Adrenal gland (tissue), 12 donors: Measurements from ENCODE around the gene PIK3R4. TPM values are rescaled to one million over a fixed set of nuclear protein-coding genes. Genes with fewer than 3 reads are reported as not detected.

Experiments used
- DNase-seq, 7 donors: peaks; one replicate each; pipeline ENCODE4 v3.0.0-alpha.2; 2019 to 2020
- H3K27ac ChIP-seq, 5 donors: fragments of 200-600 bp; sonication (generic) in 4 of 5; 1 replicate in 3 of 5; 2 replicates in 2 of 5; pipeline versions ENCODE4 v1.5.1 to v1.8.0; 2016 to 2020; ENCODE audit warnings: mild to moderate bottlenecking in 1 of 5
- H3K27me3 ChIP-seq: fragments of 200-600 bp; 2 replicates; pipeline ENCODE4 v1.8.0; 2021
- H3K36me3 ChIP-seq, 2 donors: fragments of 200-600 bp; replicated peaks in 1 of 2; 1 replicate in 1 of 2; 2 replicates in 1 of 2; pipeline versions ENCODE4 v1.5.1 to v1.8.0; 2018 to 2022
- H3K4me1 ChIP-seq, 2 donors: fragments of 200-600 bp; replicated peaks in 1 of 2; 1 replicate in 1 of 2; 2 replicates in 1 of 2; pipeline versions ENCODE4 v1.5.1 to v1.8.0; 2018 to 2021
- H3K4me3 ChIP-seq, 4 donors: fragments of 200-600 bp; sonication (generic) in 3 of 4; one replicate each; pipeline ENCODE4 v1.5.1; 2016 to 2018
- H3K9me3 ChIP-seq, 3 donors: fragments of 200-600 bp; sonication (generic) in 1 of 3; replicated peaks in 1 of 3; 1 replicate in 2 of 3; 2 replicates in 1 of 3; pipeline versions ENCODE4 v1.5.1 to v1.8.0; 2016 to 2021
- CTCF ChIP-seq, 6 experiments: fragments of 450-650 bp in 4 of 6; fragments of 200-600 bp in 2 of 6; sonication (generic) in 1 of 6; IDR thresholded peaks; 1 replicate in 5 of 6; 2 replicates in 1 of 6; pipeline versions ENCODE4 v1.5.1 to v1.8.0; 2016 to 2021; ENCODE audit warnings: antibody characterized with exemption in 6 of 6, mild to moderate bottlenecking in 2 of 6, moderate library complexity in 1 of 6
- POLR2A ChIP-seq, 2 donors: fragments of 450-650 bp; IDR thresholded peaks; one replicate each; pipeline ENCODE4 v1.6.1; 2017; ENCODE audit warnings: antibody characterized with exemption in 2 of 2, mild to moderate bottlenecking in 2 of 2, moderate library complexity in 1 of 2
- WGBS, 4 donors: extraction: QIAGEN DNeasy Blood & Tissue Kit in 2 of 4; methylation state at CpG; one replicate each; pipeline versions ENCODE4 v1.1.5 to v1.1.7; 2013 to 2017; 5-methylcytosine and 5-hydroxymethylcytosine counted together
- intact Hi-C, 2 donors: fragments of 100-400 bp; cut with DNase I; formaldehyde crosslinking; loops; one replicate each; pipeline versions ENCODE4 v1.14.1 to v1.15.0; 2022 to 2023
- polyA plus RNA-seq, 3 donors: library from polyadenylated mRNA; stranded (reverse); fragments of 200-250 nt in 2 of 3; fragments of 350-450 nt in 1 of 3; fragmentation: Illumina TruSeq in 1 of 3; extraction: RNeasy Lipid Tissue Mini Kit (QIAGEN cat#74804) in 1 of 3; gene quantifications; one replicate each; pipeline ENCODE4 v1.2.3, GENCODE V29; 2013 to 2014
- total RNA-seq, 9 donors: library from RNA; depleted of rRNA in 4 of 9; stranded (reverse); fragments of >200 nt in 4 of 9; fragments of 120-200 nt in 1 of 9; fragmentation: NEBNext Ultra II Directional in 1 of 9; extraction: Animal tissue kit (Norgen Biotek cat#: 25700) in 1 of 9; gene quantifications; one replicate each; pipeline versions ENCODE4 v1.1.0 to v1.2.4, GENCODE V29; 2013 to 2023
- donor health status: healthy with polysubstance abuse.
- donor health status: Bipolar disorder and iron deficiency.
- donor health status: DM: yes; HTN: yes; CAD: no.
- donor health status: DM: no; HTN: no; CAD: no.
- donor health status: DM: no; HTN: no; CAD: no.
- donor health status: DM: yes; HTN: yes; CAD: no.

The PIK3R4 gene
- total and polyA plus RNA-seq, 12 donors: 25.2 to 66.4 (median 29.6) TPM

GRCh38 chr3:130658678-130659077 is 88.0 kb downstream of the PIK3R4 start:
- Histone ChIP-seq H3K9me3 (no peaks in the 10 kb centered on the region), H3K27ac (no peak overlapping the region), H3K36me3 (no peaks in the 10 kb centered on the region), H3K4me1 (no peaks in the 10 kb centered on the region), H3K27me3 (no peaks in the 10 kb centered on the region), H3K4me3 (no peak overlapping the region)
- intact Hi-C loops: no loop called here
- no peak for TF ChIP-seq CTCF (IDR thresholded peaks at IDR 0.05)
- no peak for TF ChIP-seq POLR2A (IDR thresholded peaks at IDR 0.05)
- peak in 5 of 7 donors; percentile 5 to 26 (median 24) for DNase-seq
- 64 to 79% (median 74%) methylated on average over 4 of the region's 4 CpGs for WGBS, 4 donors

GRCh38 chr3:130656627-130657026 is 90.0 kb downstream of the PIK3R4 start:
- no peaks in the 10 kb centered on the region for H3K9me3 ChIP-seq
- DNase-seq: no peak
- H3K36me3 ChIP-seq: no peaks in the 10 kb centered on the region
- WGBS, 4 donors: 90 to 96% (median 95%) methylated on average over 2 to 5 of the region's 5 CpGs; no CpG with 5 or more reads in 1 of the 4 donors
- intact Hi-C loops: no loop called here
- no peak overlapping the region for H3K27ac ChIP-seq
- H3K4me1 ChIP-seq: no peaks in the 10 kb centered on the region
- TF ChIP-seq POLR2A (IDR thresholded peaks at IDR 0.05) (no peak), CTCF (IDR thresholded peaks at IDR 0.05) (no peak)
- no peaks in the 10 kb centered on the region for H3K27me3 ChIP-seq
- H3K4me3 ChIP-seq: no peak overlapping the region

- Histone ChIP-seq H3K9me3 (no peaks in the 10 kb centered on the region), H3K27me3 (no peaks in the 10 kb centered on the region), H3K4me1 (no peaks in the 10 kb centered on the region), H3K4me3 (no peak overlapping the region), H3K27ac (no peak overlapping the region), H3K36me3 (no peaks in the 10 kb centered on the region)
- TF ChIP-seq POLR2A (IDR thresholded peaks at IDR 0.05) (no peak), CTCF (IDR thresholded peaks at IDR 0.05) (no peak)
- 90 to 97% (median 93%) methylated on average over 2 of the region's 2 CpGs for WGBS, 4 donors
- intact Hi-C loops: no loop called here
- DNase-seq: no peak
Measured at GRCh38 chr3:130654921-130655320, 91.7 kb downstream of the PIK3R4 start.

- Histone ChIP-seq H3K27ac (no peak overlapping the region), H3K9me3 (no peaks in the 10 kb centered on the region), H3K4me3 (no peak overlapping the region), H3K4me1 (no peaks in the 10 kb centered on the region), H3K27me3 (no peaks in the 10 kb centered on the region), H3K36me3 (no peaks in the 10 kb centered on the region)
- TF ChIP-seq CTCF (IDR thresholded peaks at IDR 0.05): no peak
- no peak for TF ChIP-seq POLR2A (IDR thresholded peaks at IDR 0.05)
- no peak for DNase-seq
- intact Hi-C loops: no loop called here
- WGBS, 4 donors: 81 to 96% (median 93%) methylated on average over 1 of the region's 1 CpG
Measured at GRCh38 chr3:130654091-130654490, 92.5 kb downstream of the PIK3R4 start.
